ENCODE measurements around the gene C1orf122.
"Not testable (repeated sequence)": the region's sequence is repeated elsewhere in the genome, so short reads cannot be mapped to it uniquely, and the experiment has no call there.

The C1orf122 gene

GRCh38 chr1:37764888-37765441 lies 42.6 kb upstream of the C1orf122 start, which contains the start of gene EPHA10:
Gene EPHA10, minus strand, starts transcription at chr1:37765120. Its CDS starts 54 bp downstream, at chr1:37765066.
- no peak for TF ChIP-seq CTCF (conservative IDR thresholded peaks at IDR 0.05; ENCODE audit: control insufficient read depth, insufficient read depth, low read depth, low read length)
- no peak for DNase-seq (ENCODE audit: low read depth)
- no peak within 1 kb of the TSS for H3K4me3 ChIP-seq (ENCODE audit: control insufficient read depth, low read depth, low read length)

DNA sequence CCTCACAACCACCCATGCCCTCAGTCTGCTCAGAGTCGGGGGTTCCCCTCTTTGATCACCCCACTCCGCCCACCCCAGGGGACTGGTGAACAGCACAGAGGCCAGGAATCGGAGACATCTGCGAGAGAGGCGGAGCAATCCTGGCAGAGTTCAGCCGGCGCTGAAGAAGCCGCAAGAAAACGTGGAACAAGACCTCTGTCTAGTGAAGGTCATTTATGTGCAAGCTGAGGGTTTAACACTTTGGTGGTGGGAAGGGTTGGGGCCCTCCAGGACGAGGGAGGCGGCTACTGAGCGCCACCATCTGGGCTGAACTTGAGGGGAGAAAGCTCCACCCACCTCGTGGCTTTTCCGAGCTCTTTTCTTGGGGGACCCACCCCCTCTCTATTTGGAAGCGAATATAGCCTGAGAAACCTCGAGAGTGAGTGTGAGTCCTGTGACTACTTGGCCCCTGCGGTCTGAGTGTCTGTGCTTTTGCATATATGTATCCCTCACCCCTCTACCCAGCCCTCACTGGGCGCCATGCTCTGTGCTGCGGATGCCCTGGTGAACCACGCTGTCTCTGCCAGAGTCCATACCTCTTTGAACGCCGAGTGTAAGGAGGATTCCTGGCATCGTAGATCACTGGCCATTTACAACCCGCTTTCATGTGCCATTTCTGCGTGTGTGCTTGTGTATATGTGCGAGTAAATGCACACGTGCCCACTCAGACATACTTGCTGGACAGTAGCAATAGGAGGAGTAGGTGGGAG lies 41.5 kb upstream of the C1orf122 start:
- no peak overlapping the region for H3K4me3 ChIP-seq (ENCODE audit: control insufficient read depth, low read depth, low read length)
- no peak for DNase-seq (ENCODE audit: low read depth)
- no peak for TF ChIP-seq CTCF (conservative IDR thresholded peaks at IDR 0.05; ENCODE audit: control insufficient read depth, insufficient read depth, low read depth, low read length)

DNA sequence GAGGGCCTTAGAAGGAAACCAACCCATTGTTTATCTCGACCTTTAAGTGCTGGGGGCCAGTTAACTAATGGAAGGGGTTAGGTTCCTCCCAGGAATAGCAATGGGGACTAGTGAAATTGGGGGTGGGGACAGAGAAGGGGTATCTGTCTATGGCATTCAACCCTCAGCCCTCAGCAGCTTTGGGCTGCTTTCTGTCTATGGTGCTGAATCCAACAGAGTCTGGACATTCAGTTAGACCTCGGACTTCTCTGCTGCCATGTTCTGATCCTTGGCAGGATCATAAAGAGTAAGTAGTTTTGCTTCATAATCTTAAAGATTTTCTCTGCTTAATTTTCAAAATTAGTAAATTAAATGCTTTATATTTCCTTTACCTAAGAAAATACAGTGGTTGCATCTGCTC lies 40.1 kb upstream of the C1orf122 start:
- DNase-seq (ENCODE audit: low read depth), result no peak
- H3K4me3 ChIP-seq (ENCODE audit: control insufficient read depth, low read depth, low read length), result no peak overlapping the region
- no peak for TF ChIP-seq CTCF (conservative IDR thresholded peaks at IDR 0.05; ENCODE audit: control insufficient read depth, insufficient read depth, low read depth, low read length)

GRCh38 chr1:37771440-37771839 lies 36.1 kb upstream of the C1orf122 start:
- H3K4me3 ChIP-seq (ENCODE audit: control insufficient read depth, low read depth, low read length); DNase-seq (ENCODE audit: low read depth): not testable (repeated sequence)

- no peak overlapping the region for H3K4me3 ChIP-seq (ENCODE audit: control insufficient read depth, low read depth, low read length)
- DNase-seq (ENCODE audit: low read depth), result no peak
- no peak for TF ChIP-seq CTCF (conservative IDR thresholded peaks at IDR 0.05; ENCODE audit: control insufficient read depth, insufficient read depth, low read depth, low read length)
Measured at GRCh38 chr1:37776946-37777516, 30.6 kb upstream of the C1orf122 start.

DNA sequence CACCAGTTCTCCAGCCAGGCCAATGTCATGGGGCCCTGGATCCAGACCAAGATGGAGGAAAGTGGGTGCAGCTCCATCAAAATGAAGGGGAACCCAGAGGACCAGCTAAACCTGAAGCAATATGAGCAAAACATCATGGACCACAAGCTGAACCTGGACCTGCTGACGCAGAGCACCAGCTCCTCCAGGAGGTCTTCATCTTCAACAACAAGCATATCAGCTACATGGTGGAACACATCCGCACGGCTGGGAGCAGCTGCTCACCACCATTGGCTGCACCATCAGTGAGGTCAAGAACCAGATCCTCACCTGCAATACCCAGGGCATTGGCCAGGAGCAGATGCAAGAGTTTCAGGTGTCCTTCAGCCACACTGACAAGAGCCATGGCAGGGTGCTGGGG lies 28.9 kb upstream of the C1orf122 start:
- H3K4me3 ChIP-seq (ENCODE audit: control insufficient read depth, low read depth, low read length), result no peak overlapping the region
- no peak for TF ChIP-seq CTCF (conservative IDR thresholded peaks at IDR 0.05; ENCODE audit: control insufficient read depth, insufficient read depth, low read depth, low read length)
- no peak for DNase-seq (ENCODE audit: low read depth)

DNA sequence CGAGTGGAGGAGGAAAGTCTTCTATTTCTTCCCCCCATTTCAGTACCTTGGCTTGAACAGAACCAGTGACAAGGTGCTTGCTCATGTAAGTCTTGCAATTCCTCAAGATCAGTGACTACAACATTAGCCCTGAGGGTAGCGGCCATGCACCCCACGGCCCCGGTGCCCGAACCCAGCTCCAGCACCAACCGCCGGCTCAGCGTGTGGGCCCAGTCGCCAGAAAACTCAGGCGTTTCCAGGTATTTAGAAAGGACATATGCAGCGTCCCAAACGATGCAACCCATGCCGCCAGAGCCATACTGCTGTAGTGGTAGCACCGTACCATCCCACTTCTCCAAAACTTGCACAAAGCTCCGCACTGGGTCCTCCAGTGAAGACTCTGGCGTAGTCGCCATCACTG lies 25.1 kb upstream of the C1orf122 start:
- TF ChIP-seq CTCF (conservative IDR thresholded peaks at IDR 0.05; ENCODE audit: control insufficient read depth, insufficient read depth, low read depth, low read length), result no peak
- no peak overlapping the region for H3K4me3 ChIP-seq (ENCODE audit: control insufficient read depth, low read depth, low read length)
- no peak for DNase-seq (ENCODE audit: low read depth)
